Cardiac ventricle fibroblast (primary cell): ENCODE results near the gene CSK. TPM values are rescaled to one million over a fixed set of nuclear protein-coding genes. Genes with fewer than 3 reads are reported as not detected.

Experiments
- total RNA-seq: library from RNA; depleted of rRNA; stranded (reverse); fragments of >200 nt; gene quantifications from 2 replicates; pipeline ENCODE4 v1.2.3, GENCODE V29; 2015

The CSK gene
- 28.1 and 30.1 TPM in 2 replicates for total RNA-seq

GRCh38 chr15:74781431-74782258 is at the start of gene CSK:
Gene CSK (plus strand): TSS chr15:74782080. CDS start chr15:74798298, 16,218 bp downstream.

GRCh38 chr15:74748322-74748946 is 33.4 kb upstream of the CSK start, which contains the start of gene CYP1A2:
Gene CYP1A2 (plus strand): TSS chr15:74748845. CDS start chr15:74749739, 894 bp downstream.

GRCh38 chr15:74812533-74812932 is 30.7 kb downstream of the CSK start, which contains the start of gene LMAN1L:
Gene LMAN1L (plus strand): TSS chr15:74812835. CDS start chr15:74812855, 20 bp downstream.

GRCh38 chr15:74826364-74826819 is 44.5 kb downstream of the CSK start, which contains the start of gene CPLX3:
Gene CPLX3 (plus strand): TSS chr15:74826627. CDS start chr15:74826704, 77 bp downstream.

GRCh38 chr15:74842581-74843444 is 60.9 kb downstream of the CSK start, which contains the start of gene ULK3:
Gene ULK3 (minus strand): TSS chr15:74843156. CDS start chr15:74843105, 51 bp downstream.

Other genes with a start within 250 kb of the CSK start
- 0.29 and 0.44 TPM in 2 replicates for gene ARID3B, start 240.9 kb upstream of the CSK start, total RNA-seq
- gene CLK3, start 166.2 kb upstream of the CSK start, total RNA-seq = 42.1 and 53.0 TPM in 2 replicates
- 8.9 and 15.7 TPM in 2 replicates for gene EDC3, start 86.1 kb upstream of the CSK start, total RNA-seq
- gene CYP1A1, start 56.6 kb upstream of the CSK start, total RNA-seq = not detected in 2 replicates
- gene CYP1A2, start 33.2 kb upstream of the CSK start, total RNA-seq = not detected in 2 replicates
- not detected in 2 replicates for gene LMAN1L, start 30.8 kb downstream of the CSK start, total RNA-seq
- not detected in 2 replicates for gene CPLX3, start 44.5 kb downstream of the CSK start, total RNA-seq
- 9.0 and 15.6 TPM in 2 replicates for gene ULK3, start 61.1 kb downstream of the CSK start, total RNA-seq
- 40.1 and 48.6 TPM in 2 replicates for gene SCAMP2, start 91.3 kb downstream of the CSK start, total RNA-seq
- 67.7 and 79.6 TPM in 2 replicates for gene MPI, start 108.0 kb downstream of the CSK start, total RNA-seq
- gene FAM219B, start 124.8 kb downstream of the CSK start, total RNA-seq = 32.9 and 37.5 TPM in 2 replicates
- gene COX5A, start 156.0 kb downstream of the CSK start, total RNA-seq = 112 and 114 TPM in 2 replicates
- gene RPP25, start 174.7 kb downstream of the CSK start, total RNA-seq = 15.1 and 15.2 TPM in 2 replicates
- gene SCAMP5, start 213.5 kb downstream of the CSK start, total RNA-seq = 0.83 and 3.4 TPM in 2 replicates
- gene PPCDC, start 241.5 kb downstream of the CSK start, total RNA-seq = 6.2 and 8.8 TPM in 2 replicates